ENCODE measurements around the gene RUNDC3A. TPM values are rescaled to one million over a fixed set of nuclear protein-coding genes. Genes with fewer than 3 reads are reported as not detected.
A peak's percentile ranks its signal among the peaks of the same experiment; 100 is the strongest.

Gene RUNDC3A
- total and polyA plus RNA-seq, 2 of the 8 experiments (the other 6 are each of a cell fraction or from before 2014, with no cell fraction given) = 6.4 to 13.8 TPM

DNA sequence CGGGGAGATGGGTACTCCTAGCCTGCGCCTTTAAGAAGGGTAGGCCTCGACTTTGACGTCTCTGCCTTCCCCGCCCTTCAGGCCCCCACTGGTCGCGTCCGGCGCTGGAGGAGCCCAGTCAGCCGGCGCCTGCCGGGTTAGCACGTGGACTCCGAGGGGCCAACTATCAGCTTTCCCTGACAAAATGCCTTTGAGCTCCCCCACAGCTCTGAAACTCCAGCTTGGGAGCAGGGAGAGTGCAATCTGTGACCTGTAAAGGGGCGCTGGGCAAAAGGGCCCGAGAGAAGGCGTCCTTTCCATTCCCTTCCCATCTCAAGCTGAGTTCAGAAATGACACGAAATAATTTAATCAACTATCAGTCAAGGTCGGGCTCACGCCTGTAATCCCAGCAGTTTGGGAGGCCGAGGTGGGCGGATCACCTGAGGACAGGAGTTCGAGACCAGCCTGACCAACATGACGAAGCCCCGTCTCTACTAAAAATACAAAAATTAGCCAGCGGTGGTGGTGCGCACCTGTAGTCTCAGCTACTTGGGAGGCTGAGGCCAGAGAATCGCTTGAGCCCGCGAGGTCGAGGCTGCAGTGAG, 18.6 kb downstream of the RUNDC3A start (continued):
- TF ChIP-seq SP4 (IDR thresholded peaks at IDR 0.05; ENCODE audit: low read length) = 0 out of 2 replicates have a peak, but pooled peaks have one; percentile 39
- no peak for TF ChIP-seq KDM1A (IDR thresholded peaks at IDR 0.05; ENCODE audit: borderline replicate concordance, low read length)
- TF ChIP-seq TAF7 (optimal IDR thresholded peaks at IDR 0.05; ENCODE audit: borderline replicate concordance, low read depth, low read length) = no peak
- TF ChIP-seq TEAD4 (IDR thresholded peaks at IDR 0.05; ENCODE audit: low read depth, low read length) = peak; percentile 49
- peak; percentile 54; the same call in 1 of the 2 replicates for TF ChIP-seq TCF12 (IDR thresholded peaks at IDR 0.05; ENCODE audit: low read depth, low read length)
- TF ChIP-seq E2F6 (IDR thresholded peaks at IDR 0.05) = peak; percentile 89
- TF ChIP-seq CTBP2 (IDR thresholded peaks at IDR 0.05; ENCODE audit: borderline replicate concordance, insufficient read depth, insufficient read length, low read length) = no peak
- no peak for TF ChIP-seq SP2 (IDR thresholded peaks at IDR 0.05; ENCODE audit: low read length)
- no peak for TF ChIP-seq HDAC2 (IDR thresholded peaks at IDR 0.05; ENCODE audit: borderline replicate concordance in 1 of 2, low read depth in 2 of 2, low read length in 2 of 2)
- TF ChIP-seq, protein P1, sequence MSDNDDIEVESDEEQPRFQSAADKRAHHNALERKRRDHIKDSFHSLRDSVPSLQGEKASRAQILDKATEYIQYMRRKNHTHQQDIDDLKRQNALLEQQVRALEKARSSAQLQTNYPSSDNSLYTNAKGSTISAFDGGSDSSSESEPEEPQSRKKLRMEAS (IDR thresholded peaks at IDR 0.05) = peak; percentile 98
- peak; percentile 91 to 97 for TF ChIP-seq SIN3A (conservative IDR thresholded peaks at IDR 0.05 in 1 of 2, IDR thresholded peaks at IDR 0.05 in 1 of 2; ENCODE audit: low read depth in 1 of 2, low read length in 2 of 2)
- TF ChIP-seq CREB1 (IDR thresholded peaks at IDR 0.05) = peak; percentile 41; the same call in 1 of the 2 replicates
- peak in 1 of 2 experiments; percentile 13; a peak in 1 of 4 replicates for TF ChIP-seq RAD21 (IDR thresholded peaks at IDR 0.05 in 1 of 2, conservative IDR thresholded peaks at IDR 0.05 in 1 of 2; ENCODE audit: low read depth in 2 of 2, low read length in 2 of 2)
- TF ChIP-seq SUZ12 (IDR thresholded peaks at IDR 0.05; ENCODE audit: low read length) = no peak
